A549 (cell line): ENCODE data around the gene ARHGAP25. TPM values are rescaled to one million over a fixed set of nuclear protein-coding genes. Genes with fewer than 3 reads are reported as not detected.

Experiments
- ATAC-seq, 2 experiments: fragments of 200-7000 bp in 1 of 2; fragments of >200 bp in 1 of 2; cut with Nextera tagmentation in 1 of 2; cut with Tn5 transposase in 1 of 2; 3 replicates each; pipeline versions ENCODE4 v1.8.0 to v1.9.1; 2018 to 2020; ENCODE audit warnings: mild to moderate bottlenecking in 1 of 2, moderate library complexity in 1 of 2
- CTCF ChIA-PET: fragments of 300-600 bp; sonication (Branson Sonifier 250); formaldehyde crosslinking; extraction: SDS; loops from one replicate; lab custom pipeline; 2021; ENCODE audit warnings: antibody characterized with exemption, inconsistent platforms; lab: Yijun Ruan, JAX
- POLR2A ChIA-PET: fragments of 350-600 bp; formaldehyde crosslinking; extraction: SDS; loops from one replicate; lab custom pipeline; 2021; ENCODE audit warnings: antibody characterized with exemption, inconsistent platforms; lab: Yijun Ruan, JAX
- DNase-seq, 2 experiments: peaks; one replicate each; pipeline versions ENCODE4 v3.0.0 to v3.0.0-alpha.2; 2011 to 2016; ENCODE audit warnings: low read depth in 1 of 2, low spot score in 1 of 2
- FAIRE-seq: peaks from 2 replicates; lab custom pipeline; 2011; peaks lifted over from hg19 to GRCh38; lab: Jason Lieb, UNC
- H3K27ac ChIP-seq, 2 experiments: fragments of >200 bp; sonication (Bioruptor Twin); formaldehyde crosslinking; 3 replicates each; pipeline ENCODE4 v1.5.1; 2016 to 2017
- H3K4me1 ChIP-seq: fragments of >200 bp; sonication (Bioruptor Twin); formaldehyde crosslinking; 3 replicates; pipeline ENCODE4 v1.6.1; 2016
- H3K4me2 ChIP-seq: fragments of >200 bp; sonication (Bioruptor Twin); formaldehyde crosslinking; 3 replicates; pipeline ENCODE4 v1.6.1; 2016
- H3K4me3 ChIP-seq: fragments of >200 bp; sonication (Bioruptor Twin); formaldehyde crosslinking; 3 replicates; pipeline ENCODE4 v1.5.1; 2016
- H3K9me3 ChIP-seq: fragments of >200 bp; sonication (Bioruptor Twin); formaldehyde crosslinking; 3 replicates; pipeline ENCODE4 v1.6.1; 2016
- CBX8 ChIP-seq: fragments of 200-600 bp; sonication (generic); IDR thresholded peaks from 2 replicates; pipeline ENCODE4 v1.6.1; 2016
- CEBPB ChIP-seq, 2 experiments: fragments of >200 bp in 1 of 2; sonication (Bioruptor Twin) in 1 of 2; formaldehyde crosslinking in 1 of 2; IDR thresholded peaks; 2 replicates each; pipeline ENCODE4 v1.6.1; 2012 to 2016
- CHD2 ChIP-seq: fragments of 150-350 bp; IDR thresholded peaks from 2 replicates; pipeline ENCODE4 v1.6.1; 2014; ENCODE audit warnings: low read length; ENCODE audit not compliant: partially characterized antibody
- ESRRA ChIP-seq: fragments of 150-350 bp; IDR thresholded peaks from 2 replicates; pipeline ENCODE4 v1.6.1; 2014; ENCODE audit warnings: mild to moderate bottlenecking, low read length, borderline replicate concordance
- FOSL2 ChIP-seq, 2 experiments: fragments of 450-650 bp in 1 of 2; fragments of >200 bp in 1 of 2; sonication (Bioruptor Twin) in 1 of 2; formaldehyde crosslinking; IDR thresholded peaks; 2 replicates each; pipeline versions ENCODE4 v1.5.0 to v1.6.1; 2016 to 2020; ENCODE audit warnings: mild to moderate bottlenecking in 1 of 2, moderate library complexity in 1 of 2
- HDAC2 ChIP-seq: fragments of 200-600 bp; sonication (generic); IDR thresholded peaks from 2 replicates; pipeline ENCODE4 v1.6.1; 2016
- HOXB13 ChIP-seq: fragments of 250-450 bp; sonication (Bioruptor Pico); IDR thresholded peaks from 2 replicates; pipeline ENCODE4 v1.5.0; 2020; ENCODE audit warnings: low read depth, mild to moderate bottlenecking, moderate library complexity
- JUN ChIP-seq, 2 experiments: fragments of >200 bp; sonication (Bioruptor Twin); formaldehyde crosslinking; IDR thresholded peaks; 2 replicates in 1 of 2; 3 replicates in 1 of 2; pipeline ENCODE4 v1.6.1; 2016 to 2017
- NPAS2 ChIP-seq: fragments of 250-450 bp; sonication (Bioruptor Pico); IDR thresholded peaks from 2 replicates; pipeline ENCODE4 v1.8.0; 2022; ENCODE audit warnings: mild to moderate bottlenecking, moderate library complexity, borderline replicate concordance
- NR3C1 ChIP-seq: fragments of >200 bp; sonication (Bioruptor Twin); formaldehyde crosslinking; IDR thresholded peaks from 3 replicates; pipeline ENCODE4 v1.6.1; 2017
- RAD21 ChIP-seq, 2 experiments: fragments of >200 bp in 1 of 2; sonication (Bioruptor Twin) in 1 of 2; formaldehyde crosslinking in 1 of 2; IDR thresholded peaks in 1 of 2; conservative IDR thresholded peaks in 1 of 2; 2 replicates in 1 of 2; 3 replicates in 1 of 2; pipeline ENCODE4 v1.6.1; 2012 to 2018; ENCODE audit warnings: inconsistent platforms in 1 of 2
- RCOR1 ChIP-seq: fragments of 150-350 bp; IDR thresholded peaks from 2 replicates; pipeline ENCODE4 v1.6.1; 2014; ENCODE audit warnings: antibody characterized with exemption, low read length, low read depth
- SREBF2 ChIP-seq: fragments of 450-650 bp; IDR thresholded peaks from 2 replicates; pipeline ENCODE4 v1.6.1; 2014; ENCODE audit warnings: mild to moderate bottlenecking, moderate library complexity
- WGBS: methylation state at CpG from one replicate; pipeline ENCODE4 v1.1.6; 2017; ENCODE audit errors: missing lambda C conversion rate; 5-methylcytosine and 5-hydroxymethylcytosine counted together
- polyA plus RNA-seq, 4 experiments: library from polyadenylated mRNA; depleted of rRNA in 3 of 4; stranded (reverse); fragments of >200 nt; fragmentation: RNase III in 1 of 4; extraction: RNeasy Plus Mini Kit Qiagen cat#74134 plus additional on column Dnase treatment in 1 of 4; gene quantifications; 2 replicates in 3 of 4; 3 replicates in 1 of 4; pipeline ENCODE4 v1.2.3, GENCODE V29; 2011 to 2017
- TF ChIP-seq, protein P1 (sequence below): fragments of 450-650 bp; IDR thresholded peaks from 2 replicates; pipeline ENCODE4 v1.6.1; 2014; ENCODE audit warnings: antibody characterized with exemption
- TF ChIP-seq, protein P2 (sequence below): fragments of >200 bp; sonication (Bioruptor Twin); formaldehyde crosslinking; IDR thresholded peaks from 3 replicates; pipeline ENCODE4 v1.5.1; 2016
- TF ChIP-seq, protein P3 (sequence below): fragments of >200 bp; sonication (Bioruptor Twin); formaldehyde crosslinking; IDR thresholded peaks from 2 replicates; pipeline ENCODE4 v1.6.1; 2016
- TF ChIP-seq, protein P4 (sequence below): IDR thresholded peaks from 2 replicates; pipeline ENCODE4 v1.6.1; 2012
- TF ChIP-seq, protein P5 (sequence below): fragments of 250-450 bp; sonication (Bioruptor Pico); IDR thresholded peaks from 2 replicates; pipeline ENCODE4 v1.5.0; 2020; ENCODE audit warnings: low read depth, mild to moderate bottlenecking, moderate library complexity
- TF ChIP-seq, protein P6 (sequence below): IDR thresholded peaks from 2 replicates; pipeline ENCODE4 v1.6.1; 2012; ENCODE audit warnings: low read depth, borderline replicate concordance

The ARHGAP25 gene
- polyA plus RNA-seq, 2 of the 4 experiments (the other 2 are of a cell fraction): 0.50 to 2.4 TPM

DNA sequence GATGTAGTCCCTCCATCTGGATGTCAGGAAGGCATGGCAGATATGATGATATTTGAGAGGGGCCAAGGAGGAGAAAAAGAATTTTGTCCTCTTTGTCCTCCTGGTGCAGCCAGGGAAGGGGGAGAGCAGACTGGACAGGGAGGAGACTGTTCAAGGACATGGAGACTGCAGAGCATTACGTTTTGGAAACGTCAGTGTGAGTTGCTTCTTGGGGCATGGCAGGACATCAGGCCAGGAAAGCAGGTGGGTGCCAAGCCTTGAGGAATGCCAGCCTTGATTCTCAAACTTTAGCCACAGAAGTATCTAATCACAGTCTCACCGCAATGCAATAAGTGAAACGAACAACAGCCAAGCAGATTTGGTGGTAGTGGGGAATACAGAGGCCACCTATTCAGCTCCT lies 70.4 kb downstream of the ARHGAP25 start:
- no peak overlapping the region for H3K27ac ChIP-seq
- DNase-seq (no peak), FAIRE-seq (no peak), ATAC-seq (no peak)
- H3K9me3 ChIP-seq: no peaks in the 10 kb centered on the region
- 46% methylated on average over 4 of the region's 4 CpGs for WGBS
- H3K4me2 ChIP-seq: no peak overlapping the region
- ChIA-PET POLR2A (no interaction called here), CTCF (interaction anchor here (1.7 kb wide), 1 partner anchor 120 kb away, joined by 5 read pairs; no protein-coding TSS in a partner anchor)
- no peaks in the 10 kb centered on the region for H3K4me1 ChIP-seq
- H3K4me3 ChIP-seq: no peak overlapping the region
- no peak for TF ChIP-seq ESRRA
- no peak for TF ChIP-seq HOXB13 (CRISPR knock-in tag)
- TF ChIP-seq, protein P1, sequence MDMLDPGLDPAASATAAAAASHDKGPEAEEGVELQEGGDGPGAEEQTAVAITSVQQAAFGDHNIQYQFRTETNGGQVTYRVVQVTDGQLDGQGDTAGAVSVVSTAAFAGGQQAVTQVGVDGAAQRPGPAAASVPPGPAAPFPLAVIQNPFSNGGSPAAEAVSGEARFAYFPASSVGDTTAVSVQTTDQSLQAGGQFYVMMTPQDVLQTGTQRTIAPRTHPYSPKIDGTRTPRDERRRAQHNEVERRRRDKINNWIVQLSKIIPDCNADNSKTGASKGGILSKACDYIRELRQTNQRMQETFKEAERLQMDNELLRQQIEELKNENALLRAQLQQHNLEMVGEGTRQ: no peak
- TF ChIP-seq, protein P2, sequence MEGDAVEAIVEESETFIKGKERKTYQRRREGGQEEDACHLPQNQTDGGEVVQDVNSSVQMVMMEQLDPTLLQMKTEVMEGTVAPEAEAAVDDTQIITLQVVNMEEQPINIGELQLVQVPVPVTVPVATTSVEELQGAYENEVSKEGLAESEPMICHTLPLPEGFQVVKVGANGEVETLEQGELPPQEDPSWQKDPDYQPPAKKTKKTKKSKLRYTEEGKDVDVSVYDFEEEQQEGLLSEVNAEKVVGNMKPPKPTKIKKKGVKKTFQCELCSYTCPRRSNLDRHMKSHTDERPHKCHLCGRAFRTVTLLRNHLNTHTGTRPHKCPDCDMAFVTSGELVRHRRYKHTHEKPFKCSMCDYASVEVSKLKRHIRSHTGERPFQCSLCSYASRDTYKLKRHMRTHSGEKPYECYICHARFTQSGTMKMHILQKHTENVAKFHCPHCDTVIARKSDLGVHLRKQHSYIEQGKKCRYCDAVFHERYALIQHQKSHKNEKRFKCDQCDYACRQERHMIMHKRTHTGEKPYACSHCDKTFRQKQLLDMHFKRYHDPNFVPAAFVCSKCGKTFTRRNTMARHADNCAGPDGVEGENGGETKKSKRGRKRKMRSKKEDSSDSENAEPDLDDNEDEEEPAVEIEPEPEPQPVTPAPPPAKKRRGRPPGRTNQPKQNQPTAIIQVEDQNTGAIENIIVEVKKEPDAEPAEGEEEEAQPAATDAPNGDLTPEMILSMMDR: no peak
- no peak for TF ChIP-seq CBX8
- TF ChIP-seq, protein P3, sequence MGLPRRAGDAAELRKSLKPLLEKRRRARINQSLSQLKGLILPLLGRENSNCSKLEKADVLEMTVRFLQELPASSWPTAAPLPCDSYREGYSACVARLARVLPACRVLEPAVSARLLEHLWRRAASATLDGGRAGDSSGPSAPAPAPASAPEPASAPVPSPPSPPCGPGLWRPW: no peak
- TF ChIP-seq, protein P4, sequence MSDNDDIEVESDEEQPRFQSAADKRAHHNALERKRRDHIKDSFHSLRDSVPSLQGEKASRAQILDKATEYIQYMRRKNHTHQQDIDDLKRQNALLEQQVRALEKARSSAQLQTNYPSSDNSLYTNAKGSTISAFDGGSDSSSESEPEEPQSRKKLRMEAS: no peak
- no peak for TF ChIP-seq CEBPB (IDR thresholded peaks at IDR 0.05)
- TF ChIP-seq, protein P5, sequence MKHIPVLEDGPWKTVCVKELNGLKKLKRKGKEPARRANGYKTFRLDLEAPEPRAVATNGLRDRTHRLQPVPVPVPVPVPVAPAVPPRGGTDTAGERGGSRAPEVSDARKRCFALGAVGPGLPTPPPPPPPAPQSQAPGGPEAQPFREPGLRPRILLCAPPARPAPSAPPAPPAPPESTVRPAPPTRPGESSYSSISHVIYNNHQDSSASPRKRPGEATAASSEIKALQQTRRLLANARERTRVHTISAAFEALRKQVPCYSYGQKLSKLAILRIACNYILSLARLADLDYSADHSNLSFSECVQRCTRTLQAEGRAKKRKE: no peak
- no peak for TF ChIP-seq HDAC2
- no peak for TF ChIP-seq NPAS2 (CRISPR knock-in tag)
- no peak for TF ChIP-seq NR3C1
- TF ChIP-seq CHD2: no peak
- no peak for TF ChIP-seq SREBF2
- TF ChIP-seq, protein P6, sequence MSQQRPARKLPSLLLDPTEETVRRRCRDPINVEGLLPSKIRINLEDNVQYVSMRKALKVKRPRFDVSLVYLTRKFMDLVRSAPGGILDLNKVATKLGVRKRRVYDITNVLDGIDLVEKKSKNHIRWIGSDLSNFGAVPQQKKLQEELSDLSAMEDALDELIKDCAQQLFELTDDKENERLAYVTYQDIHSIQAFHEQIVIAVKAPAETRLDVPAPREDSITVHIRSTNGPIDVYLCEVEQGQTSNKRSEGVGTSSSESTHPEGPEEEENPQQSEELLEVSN: no peak
- TF ChIP-seq RCOR1: no peak
- TF ChIP-seq RAD21 (conservative IDR thresholded peaks at IDR 0.05 in 1 of 2, IDR thresholded peaks at IDR 0.05 in 1 of 2): no peak
- no peak for TF ChIP-seq JUN (IDR thresholded peaks at IDR 0.05)

DNA sequence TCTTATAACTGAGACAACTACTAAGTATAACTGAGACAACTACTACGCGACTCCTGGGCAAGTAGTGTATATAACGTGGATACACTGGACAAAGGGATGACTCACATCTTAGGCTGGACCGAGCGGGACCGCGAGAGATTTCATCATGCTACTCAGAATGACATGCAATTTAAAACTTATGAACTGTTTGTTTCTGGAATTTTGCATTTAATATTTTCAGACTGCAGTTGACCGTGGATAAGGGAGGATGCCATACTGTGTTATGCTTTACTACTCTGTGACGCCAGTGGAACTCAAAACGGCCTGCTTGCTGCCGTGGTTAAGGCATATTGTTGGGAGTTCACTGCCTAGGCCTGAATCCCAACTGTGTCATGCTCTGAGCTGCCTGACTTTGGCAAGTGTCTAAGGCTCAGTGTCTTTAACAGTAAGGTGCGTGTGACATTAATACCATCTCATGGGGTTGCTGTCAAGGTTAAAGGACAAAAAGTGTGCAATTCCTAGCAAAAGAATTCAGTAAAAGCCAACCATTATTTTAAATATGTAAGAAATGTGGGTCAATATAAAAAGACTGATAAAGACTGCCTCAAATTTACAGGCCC lies 72.0 kb downstream of the ARHGAP25 start:
- POLR2A ChIA-PET: no interaction called here
- WGBS: 83% methylated on average over 12 of the region's 12 CpGs
- FAIRE-seq (no peak), DNase-seq (no peak), ATAC-seq (no peak)
- Histone ChIP-seq H3K4me1 (0 out of 3 replicates have a peak, but pooled peaks cover 3% of the 10 kb centered on the region), H3K27ac (no peak overlapping the region), H3K4me2 (no peak overlapping the region), H3K4me3 (no peak overlapping the region), H3K9me3 (no peaks in the 10 kb centered on the region)
- CTCF ChIA-PET: interaction anchor here (0.8 to 1.0 kb wide), 2 partner anchors 9 to 11 kb away, joined by 3 to 4 read pairs; no protein-coding TSS in a partner anchor
- TF ChIP-seq FOSL2 (IDR thresholded peaks at IDR 0.05) (no peak), FOSL2 (CRISPR knock-in tag; IDR thresholded peaks at IDR 0.05) (peak; percentile 26; the same call in 1 of the 2 replicates), SREBF2 (no peak)
